ENCODE results near the gene KLHL3. TPM values are rescaled to one million over a fixed set of nuclear protein-coding genes. Genes with fewer than 3 reads are reported as not detected.

Gene KLHL3
- total RNA-seq, 1 experiment from 2014 or later: 16.9 TPM

DNA sequence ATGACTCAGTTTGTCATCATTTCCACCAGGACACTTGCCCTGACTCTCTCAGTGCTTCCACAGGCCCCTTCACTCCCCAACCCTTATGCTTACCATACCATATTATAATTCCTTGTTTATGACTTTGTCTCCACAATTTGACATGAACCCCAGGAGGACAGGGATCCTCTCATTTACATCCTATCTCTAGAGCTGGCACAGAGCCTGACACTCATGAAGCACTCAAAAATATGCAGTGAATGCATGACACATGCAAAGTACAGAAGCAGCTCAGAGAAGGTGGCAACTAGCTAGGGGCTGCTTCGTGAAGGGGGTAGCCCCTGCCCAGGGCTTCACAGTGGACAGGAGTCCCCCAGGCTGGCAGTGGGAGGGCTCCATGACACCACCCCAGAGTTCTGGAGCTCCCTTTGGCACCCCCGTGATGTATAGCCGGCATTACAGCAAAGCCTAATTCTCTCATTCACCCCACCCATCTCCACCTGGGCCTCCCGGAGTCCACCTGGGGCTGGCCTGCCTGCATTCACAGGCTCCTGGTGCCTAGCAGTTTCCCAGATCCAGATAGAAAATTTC is 124.8 kb downstream of the KLHL3 start:
- Mint-ChIP-seq H3K27ac (ENCODE audit: unreplicated experiment) (no peak overlapping the region), H3K4me3 (ENCODE audit: low read depth, unreplicated experiment) (no peak overlapping the region), H3K36me3 (ENCODE audit: insufficient read depth, unreplicated experiment) (peaks cover 4% of the 10 kb centered on the region), H3K4me1 (ENCODE audit: low read depth, unreplicated experiment) (no peaks in the 10 kb centered on the region), H3K9me3 (ENCODE audit: low read depth, unreplicated experiment) (no peaks in the 10 kb centered on the region), H3K27me3 (ENCODE audit: unreplicated experiment) (peaks cover 55% of the 10 kb centered on the region)
- intact Hi-C loops (cut with micrococcal nuclease; ENCODE audit: unreplicated experiment): no loop called here
- BruUV-seq (replicated peaks): no TSS peak
- CTCF ChIA-PET: no interaction called here
- TF ChIP-seq, protein P1, sequence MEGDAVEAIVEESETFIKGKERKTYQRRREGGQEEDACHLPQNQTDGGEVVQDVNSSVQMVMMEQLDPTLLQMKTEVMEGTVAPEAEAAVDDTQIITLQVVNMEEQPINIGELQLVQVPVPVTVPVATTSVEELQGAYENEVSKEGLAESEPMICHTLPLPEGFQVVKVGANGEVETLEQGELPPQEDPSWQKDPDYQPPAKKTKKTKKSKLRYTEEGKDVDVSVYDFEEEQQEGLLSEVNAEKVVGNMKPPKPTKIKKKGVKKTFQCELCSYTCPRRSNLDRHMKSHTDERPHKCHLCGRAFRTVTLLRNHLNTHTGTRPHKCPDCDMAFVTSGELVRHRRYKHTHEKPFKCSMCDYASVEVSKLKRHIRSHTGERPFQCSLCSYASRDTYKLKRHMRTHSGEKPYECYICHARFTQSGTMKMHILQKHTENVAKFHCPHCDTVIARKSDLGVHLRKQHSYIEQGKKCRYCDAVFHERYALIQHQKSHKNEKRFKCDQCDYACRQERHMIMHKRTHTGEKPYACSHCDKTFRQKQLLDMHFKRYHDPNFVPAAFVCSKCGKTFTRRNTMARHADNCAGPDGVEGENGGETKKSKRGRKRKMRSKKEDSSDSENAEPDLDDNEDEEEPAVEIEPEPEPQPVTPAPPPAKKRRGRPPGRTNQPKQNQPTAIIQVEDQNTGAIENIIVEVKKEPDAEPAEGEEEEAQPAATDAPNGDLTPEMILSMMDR (IDR thresholded peaks at IDR 0.05; ENCODE audit: unreplicated experiment): no peak
- DNase-seq: no peak

DNA sequence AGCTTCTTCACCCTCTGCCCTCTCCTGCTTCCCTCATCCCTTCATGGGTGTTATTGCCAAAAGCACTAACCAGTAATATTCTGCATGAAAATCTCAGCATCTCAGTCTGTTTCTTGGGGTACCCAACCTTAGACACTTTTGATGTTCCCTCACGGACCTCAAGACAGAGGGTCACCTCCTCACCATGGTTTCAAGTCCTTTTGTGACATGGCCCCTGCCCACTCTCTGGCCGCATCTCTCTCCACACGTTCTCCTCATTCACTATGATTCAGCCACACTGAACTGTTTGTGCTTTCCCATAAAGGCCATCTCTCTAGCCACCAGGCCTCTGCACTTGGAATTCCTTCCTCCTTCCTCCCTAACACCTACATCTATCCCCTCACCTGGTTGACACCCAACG is 125.3 kb downstream of the KLHL3 start:
- intact Hi-C loops (cut with micrococcal nuclease; ENCODE audit: unreplicated experiment): no loop called here
- no peak overlapping the region for H3K4me3 Mint-ChIP-seq (ENCODE audit: low read depth, unreplicated experiment)
- no TSS peak for BruUV-seq (replicated peaks)
- peaks cover 60% of the 10 kb centered on the region for H3K27me3 Mint-ChIP-seq (ENCODE audit: unreplicated experiment)
- no peak for DNase-seq
- H3K4me1 Mint-ChIP-seq (ENCODE audit: low read depth, unreplicated experiment): no peaks in the 10 kb centered on the region
- H3K27ac Mint-ChIP-seq (ENCODE audit: unreplicated experiment): no peak overlapping the region
- CTCF ChIA-PET: no interaction called here
- TF ChIP-seq, protein P1 (IDR thresholded peaks at IDR 0.05; ENCODE audit: unreplicated experiment): no peak
- H3K9me3 Mint-ChIP-seq (ENCODE audit: low read depth, unreplicated experiment): no peaks in the 10 kb centered on the region
- H3K36me3 Mint-ChIP-seq (ENCODE audit: insufficient read depth, unreplicated experiment): peaks cover 4% of the 10 kb centered on the region

DNA sequence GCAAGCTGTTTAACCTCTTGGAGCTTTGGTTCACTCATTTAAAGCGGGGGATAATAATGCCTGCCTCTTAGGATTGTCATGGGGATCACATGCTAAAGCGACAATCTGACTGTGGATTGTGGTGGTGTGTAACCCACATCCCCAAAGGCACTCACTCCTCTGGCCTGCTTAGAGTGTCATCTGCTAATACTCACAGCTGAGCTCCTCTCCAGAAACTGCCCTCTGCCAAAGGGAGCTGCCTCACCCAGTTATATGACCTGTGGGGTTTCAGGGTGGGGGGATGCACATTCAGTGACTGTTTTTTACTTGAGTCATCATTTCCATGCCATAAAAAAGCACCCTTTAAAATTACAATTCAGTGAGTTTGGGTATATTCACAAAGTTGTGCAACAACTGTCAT is 126.8 kb downstream of the KLHL3 start:
- Mint-ChIP-seq H3K36me3 (ENCODE audit: insufficient read depth, unreplicated experiment) (peaks cover 4% of the 10 kb centered on the region), H3K27me3 (ENCODE audit: unreplicated experiment) (peaks cover 74% of the 10 kb centered on the region), H3K9me3 (ENCODE audit: low read depth, unreplicated experiment) (no peaks in the 10 kb centered on the region), H3K4me1 (ENCODE audit: low read depth, unreplicated experiment) (no peaks in the 10 kb centered on the region), H3K27ac (ENCODE audit: unreplicated experiment) (no peak overlapping the region), H3K4me3 (ENCODE audit: low read depth, unreplicated experiment) (no peak overlapping the region)
- DNase-seq: no peak
- intact Hi-C loops (cut with micrococcal nuclease; ENCODE audit: unreplicated experiment): no loop called here
- TF ChIP-seq, protein P1 (IDR thresholded peaks at IDR 0.05; ENCODE audit: unreplicated experiment): no peak
- no TSS peak for BruUV-seq (replicated peaks)
- CTCF ChIA-PET: no interaction called here

DNA sequence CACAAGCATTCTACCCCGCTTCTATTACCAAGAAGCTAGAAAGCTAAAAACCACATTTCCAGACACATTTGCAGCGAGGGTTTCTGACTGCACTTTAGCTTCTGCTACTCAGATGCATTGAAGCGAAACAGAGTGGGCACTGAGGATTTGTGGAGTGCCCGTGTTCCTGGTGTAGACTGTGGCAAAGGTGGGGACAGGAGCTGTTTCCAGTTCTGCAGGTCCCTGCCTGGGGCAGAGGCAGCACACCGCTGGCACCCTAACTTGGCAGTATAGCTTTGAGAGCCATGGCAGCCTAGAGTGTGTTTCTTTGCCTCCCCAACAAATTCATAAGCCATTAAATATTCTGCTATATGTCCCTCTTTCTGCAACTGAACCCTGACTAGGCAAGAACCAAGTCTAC is 128.1 kb downstream of the KLHL3 start:
- CTCF ChIA-PET: no interaction called here
- Mint-ChIP-seq H3K27ac (ENCODE audit: unreplicated experiment) (no peak overlapping the region), H3K9me3 (ENCODE audit: low read depth, unreplicated experiment) (no peaks in the 10 kb centered on the region), H3K4me3 (ENCODE audit: low read depth, unreplicated experiment) (no peak overlapping the region), H3K36me3 (ENCODE audit: insufficient read depth, unreplicated experiment) (peaks cover 4% of the 10 kb centered on the region), H3K27me3 (ENCODE audit: unreplicated experiment) (peaks cover 88% of the 10 kb centered on the region), H3K4me1 (ENCODE audit: low read depth, unreplicated experiment) (no peaks in the 10 kb centered on the region)
- intact Hi-C loops (cut with micrococcal nuclease; ENCODE audit: unreplicated experiment): no loop called here
- TF ChIP-seq, protein P1 (IDR thresholded peaks at IDR 0.05; ENCODE audit: unreplicated experiment): no peak
- no peak for DNase-seq
- no TSS peak for BruUV-seq (replicated peaks)
